HEK293 (cell line): Measurements from ENCODE around the gene LYPD6B.

Experiments
- CTCF ChIA-PET: fragments of 350-600 bp; formaldehyde crosslinking; extraction: SDS; loops from one replicate; lab custom pipeline; 2021; ENCODE audit warnings: antibody characterized with exemption; lab: Yijun Ruan, JAX
- POLR2A ChIA-PET: fragments of 300-600 bp; formaldehyde crosslinking; extraction: SDS; loops from one replicate; lab custom pipeline; 2020; ENCODE audit warnings: antibody characterized with exemption, inconsistent platforms; lab: Yijun Ruan, JAX
- H3K27ac ChIP-seq: fragments of 200-500 bp; sonication (Bioruptor generic); 2 replicates; pipeline ENCODE4 v1.5.1; 2014; ENCODE audit warnings: low read depth, low read length, control low read depth, inconsistent platforms; ENCODE audit errors: extremely low read depth
- H3K36me3 ChIP-seq, 2 experiments: fragments of 200-500 bp in 1 of 2; sonication (Bioruptor generic) in 1 of 2; 1 replicate in 1 of 2; 2 replicates in 1 of 2; pipeline ENCODE4 v1.5.1; 2014 to 2017; ENCODE audit warnings: inconsistent platforms in 2 of 2, low read length in 2 of 2; ENCODE audit not compliant: control insufficient read depth in 2 of 2, insufficient read depth in 1 of 2
- H3K4me1 ChIP-seq: fragments of 200-500 bp; sonication (Bioruptor generic); 2 replicates; pipeline ENCODE4 v1.5.1; 2014; ENCODE audit warnings: mild to moderate bottlenecking, low read length, inconsistent platforms; ENCODE audit not compliant: control insufficient read depth, insufficient read depth
- H3K4me3 ChIP-seq: 2 replicates; pipeline ENCODE4 v1.5.1; 2011; ENCODE audit warnings: low read depth, mild to moderate bottlenecking, control low read depth, low read length, moderate library complexity
- H3K9me3 ChIP-seq: fragments of 200-500 bp; sonication (Bioruptor generic); 2 replicates; pipeline ENCODE4 v1.5.1; 2014; ENCODE audit warnings: low read depth, low read length, inconsistent platforms; ENCODE audit not compliant: control insufficient read depth, insufficient read depth
- ATF2 ChIP-seq: fragments of 450-650 bp; formaldehyde crosslinking; IDR thresholded peaks from 2 replicates; pipeline ENCODE4 v1.5.1; 2016; ENCODE audit warnings: missing biosample characterization, missing genetic modification characterization, low read depth
- BCL6B ChIP-seq: fragments of 450-650 bp; formaldehyde crosslinking; IDR thresholded peaks from 2 replicates; pipeline ENCODE4 v1.5.1; 2017; ENCODE audit warnings: missing biosample characterization, missing genetic modification characterization
- KLF16 ChIP-seq: fragments of 450-650 bp; formaldehyde crosslinking; IDR thresholded peaks from 2 replicates; pipeline ENCODE4 v1.5.1; 2017; ENCODE audit warnings: missing biosample characterization, missing genetic modification characterization
- SALL2 ChIP-seq: fragments of 450-650 bp; formaldehyde crosslinking; IDR thresholded peaks from 2 replicates; pipeline ENCODE4 v1.5.0; 2017; ENCODE audit warnings: missing biosample characterization, mild to moderate bottlenecking, missing genetic modification characterization, borderline replicate concordance
- YY1 ChIP-seq: fragments of 450-650 bp; formaldehyde crosslinking; IDR thresholded peaks from 2 replicates; pipeline ENCODE4 v1.5.1; 2018; ENCODE audit warnings: missing biosample characterization, missing genetic modification characterization
- ZBTB44 ChIP-seq: fragments of 450-650 bp; IDR thresholded peaks from 2 replicates; pipeline ENCODE4 v1.5.1; 2018; ENCODE audit warnings: missing biosample characterization, mild to moderate bottlenecking, missing genetic modification characterization
- ZFP69B ChIP-seq: fragments of 450-650 bp; formaldehyde crosslinking; IDR thresholded peaks from 2 replicates; pipeline ENCODE4 v1.5.1; 2016; ENCODE audit warnings: missing biosample characterization, missing genetic modification characterization
- ZNF112 ChIP-seq: fragments of 450-650 bp; formaldehyde crosslinking; IDR thresholded peaks from 2 replicates; pipeline ENCODE4 v1.5.0; 2017; ENCODE audit warnings: missing biosample characterization, missing genetic modification characterization
- ZNF138 ChIP-seq: fragments of 450-650 bp; formaldehyde crosslinking; IDR thresholded peaks from 2 replicates; pipeline ENCODE4 v1.5.1; 2016; ENCODE audit warnings: missing biosample characterization, missing genetic modification characterization, borderline replicate concordance
- ZNF155 ChIP-seq: fragments of 450-650 bp; formaldehyde crosslinking; IDR thresholded peaks from 2 replicates; pipeline ENCODE4 v1.5.1; 2016; ENCODE audit warnings: missing biosample characterization, missing genetic modification characterization
- ZNF18 ChIP-seq: fragments of 450-650 bp; formaldehyde crosslinking; IDR thresholded peaks from 2 replicates; pipeline ENCODE4 v1.5.1; 2016; ENCODE audit warnings: missing biosample characterization, missing genetic modification characterization
- ZNF202 ChIP-seq: fragments of 450-650 bp; formaldehyde crosslinking; IDR thresholded peaks from 2 replicates; pipeline ENCODE4 v1.5.1; 2016; ENCODE audit warnings: missing biosample characterization, missing genetic modification characterization, borderline replicate concordance
- ZNF24 ChIP-seq: fragments of 450-650 bp; formaldehyde crosslinking; IDR thresholded peaks from 2 replicates; pipeline ENCODE4 v1.5.1; 2016; ENCODE audit warnings: missing biosample characterization, missing genetic modification characterization
- ZNF623 ChIP-seq: fragments of 450-650 bp; formaldehyde crosslinking; IDR thresholded peaks from 2 replicates; pipeline ENCODE4 v1.5.1; 2016; ENCODE audit warnings: missing biosample characterization, missing genetic modification characterization
- ZNF707 ChIP-seq: fragments of 450-650 bp; formaldehyde crosslinking; IDR thresholded peaks from 2 replicates; pipeline ENCODE4 v1.5.1; 2016; ENCODE audit warnings: missing biosample characterization, missing genetic modification characterization
- ZNF777 ChIP-seq: fragments of 450-650 bp; formaldehyde crosslinking; IDR thresholded peaks from 2 replicates; pipeline ENCODE4 v1.5.1; 2017; ENCODE audit warnings: missing biosample characterization, missing genetic modification characterization, borderline replicate concordance
- ZNF785 ChIP-seq: fragments of 450-650 bp; formaldehyde crosslinking; IDR thresholded peaks from 2 replicates; pipeline ENCODE4 v1.5.1; 2016; ENCODE audit warnings: missing biosample characterization, missing genetic modification characterization
- TF ChIP-seq, protein P1 (sequence below): fragments of 450-650 bp; formaldehyde crosslinking; IDR thresholded peaks from 2 replicates; pipeline ENCODE4 v1.5.1; 2016; ENCODE audit warnings: missing biosample characterization, missing genetic modification characterization
- TF ChIP-seq, protein P2 (sequence below): fragments of 450-650 bp; formaldehyde crosslinking; IDR thresholded peaks from 2 replicates; pipeline ENCODE4 v1.5.1; 2016; ENCODE audit warnings: missing biosample characterization, missing genetic modification characterization

Gene LYPD6B

DNA sequence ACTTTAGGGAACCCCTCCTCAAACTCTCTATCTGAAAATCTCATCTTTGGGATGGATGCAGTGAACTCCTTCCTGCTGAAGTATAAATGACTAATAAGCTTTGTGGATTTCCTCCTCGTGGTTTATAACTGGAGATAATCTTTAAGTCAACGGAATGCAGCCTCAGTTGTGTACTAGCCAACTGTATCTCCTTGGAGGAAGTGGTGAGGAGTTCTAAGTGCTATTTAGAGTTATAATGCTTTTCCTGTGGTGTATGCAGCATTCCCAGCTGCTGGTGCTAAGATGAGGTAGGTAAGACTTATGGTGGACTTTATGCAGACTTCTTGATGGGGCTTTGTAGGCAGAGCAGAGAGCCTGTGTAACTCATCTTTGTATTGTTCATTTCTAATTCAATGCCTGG is 90.9 kb downstream of the LYPD6B start:
- TF ChIP-seq, protein P1, sequence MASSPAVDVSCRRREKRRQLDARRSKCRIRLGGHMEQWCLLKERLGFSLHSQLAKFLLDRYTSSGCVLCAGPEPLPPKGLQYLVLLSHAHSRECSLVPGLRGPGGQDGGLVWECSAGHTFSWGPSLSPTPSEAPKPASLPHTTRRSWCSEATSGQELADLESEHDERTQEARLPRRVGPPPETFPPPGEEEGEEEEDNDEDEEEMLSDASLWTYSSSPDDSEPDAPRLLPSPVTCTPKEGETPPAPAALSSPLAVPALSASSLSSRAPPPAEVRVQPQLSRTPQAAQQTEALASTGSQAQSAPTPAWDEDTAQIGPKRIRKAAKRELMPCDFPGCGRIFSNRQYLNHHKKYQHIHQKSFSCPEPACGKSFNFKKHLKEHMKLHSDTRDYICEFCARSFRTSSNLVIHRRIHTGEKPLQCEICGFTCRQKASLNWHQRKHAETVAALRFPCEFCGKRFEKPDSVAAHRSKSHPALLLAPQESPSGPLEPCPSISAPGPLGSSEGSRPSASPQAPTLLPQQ = no peak
- TF ChIP-seq ATF2 (tag by site-specific recombination) (no peak), ZNF623 (tag by site-specific recombination) (no peak), ZNF155 (tag by site-specific recombination) (no peak), ZNF707 (tag by site-specific recombination) (no peak), ZNF24 (tag by site-specific recombination) (no peak), KLF16 (tag by site-specific recombination) (no peak), ZNF785 (tag by site-specific recombination) (no peak), BCL6B (no peak), YY1 (tag by site-specific recombination) (no peak), ZNF777 (tag by site-specific recombination) (no peak), ZNF112 (tag by site-specific recombination) (no peak), ZNF138 (tag by site-specific recombination) (no peak), ZNF202 (no peak), ZFP69B (tag by site-specific recombination) (no peak), ZBTB44 (no peak), SALL2 (no peak), ZNF18 (tag by site-specific recombination) (no peak)
- TF ChIP-seq, protein P2, sequence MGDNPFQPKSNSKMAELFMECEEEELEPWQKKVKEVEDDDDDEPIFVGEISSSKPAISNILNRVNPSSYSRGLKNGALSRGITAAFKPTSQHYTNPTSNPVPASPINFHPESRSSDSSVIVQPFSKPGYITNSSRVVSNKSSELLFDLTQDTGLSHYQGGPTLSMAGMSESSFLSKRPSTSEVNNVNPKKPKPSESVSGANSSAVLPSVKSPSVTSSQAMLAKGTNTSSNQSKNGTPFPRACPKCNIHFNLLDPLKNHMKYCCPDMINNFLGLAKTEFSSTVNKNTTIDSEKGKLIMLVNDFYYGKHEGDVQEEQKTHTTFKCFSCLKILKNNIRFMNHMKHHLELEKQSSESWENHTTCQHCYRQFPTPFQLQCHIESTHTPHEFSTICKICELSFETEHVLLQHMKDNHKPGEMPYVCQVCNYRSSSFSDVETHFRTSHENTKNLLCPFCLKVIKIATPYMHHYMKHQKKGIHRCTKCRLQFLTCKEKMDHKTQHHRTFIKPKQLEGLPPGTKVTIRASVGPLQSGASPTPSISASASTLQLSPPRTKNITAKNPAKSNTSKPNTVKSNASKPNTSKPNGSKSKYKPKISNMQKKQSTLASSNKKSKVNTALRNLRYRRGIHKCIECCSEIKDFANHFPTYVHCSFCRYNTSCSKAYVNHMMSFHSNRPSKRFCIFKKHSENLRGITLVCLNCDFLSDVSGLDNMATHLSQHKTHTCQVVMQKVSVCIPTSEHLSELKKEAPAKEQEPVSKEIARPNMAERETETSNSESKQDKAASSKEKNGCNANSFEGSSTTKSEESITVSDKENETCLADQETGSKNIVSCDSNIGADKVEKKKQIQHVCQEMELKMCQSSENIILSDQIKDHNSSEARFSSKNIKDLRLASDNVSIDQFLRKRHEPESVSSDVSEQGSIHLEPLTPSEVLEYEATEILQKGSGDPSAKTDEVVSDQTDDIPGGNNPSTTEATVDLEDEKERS (tag by site-specific recombination) = no peak
- Histone ChIP-seq H3K9me3 (no peaks in the 10 kb centered on the region), H3K4me1 (peaks cover 8% of the 10 kb centered on the region), H3K27ac (no peak overlapping the region), H3K36me3 (no peaks in the 10 kb centered on the region), H3K4me3 (no peak overlapping the region)
- CTCF ChIA-PET = no interaction called here
- POLR2A ChIA-PET = no interaction called here
